A673 (cell line): ENCODE data around the gene SUN3. TPM values are rescaled to one million over a fixed set of nuclear protein-coding genes. Genes with fewer than 3 reads are reported as not detected.

ENCODE experiments used
- BruUV-seq: library from RNA; stranded (reverse); fragments of 400-500 nt; replicated peaks from 2 replicates; lab custom pipeline; 2021; lab: Mats Ljungman, UMichigan
- CTCF ChIA-PET: fragments of 300-600 bp; sonication (Branson Sonifier 250); formaldehyde crosslinking; loops from one replicate; lab custom pipeline; 2022; ENCODE audit warnings: antibody characterized with exemption; lab: Charles Lee
- POLR2A ChIA-PET: fragments of 300-600 bp; sonication (Branson Sonifier 250); formaldehyde crosslinking; loops from one replicate; lab custom pipeline; 2022; ENCODE audit warnings: antibody characterized with exemption; ENCODE audit not compliant: low non-redundant PET; lab: Charles Lee
- DNase-seq: peaks from one replicate; pipeline ENCODE4 v3.0.0-alpha.2; 2015; ENCODE audit warnings: low spot score
- H3K27ac ChIP-seq: fragments of 200-600 bp; sonication (generic); 2 replicates; pipeline ENCODE4 v1.5.1; 2016; ENCODE audit warnings: mixed run types, low read depth, mild to moderate bottlenecking, mixed read lengths, antibody characterized with exemption, low read length; ENCODE audit not compliant: poor library complexity, severe bottlenecking
- H3K27me3 ChIP-seq: fragments of 200-600 bp; sonication (generic); replicated peaks from 2 replicates; pipeline ENCODE4 v1.6.1; 2017; ENCODE audit warnings: mixed run types, low read depth, mild to moderate bottlenecking, mixed read lengths, antibody characterized with exemption, low read length; ENCODE audit not compliant: insufficient read depth, poor library complexity
- H3K36me3 ChIP-seq: fragments of 200-600 bp; sonication (generic); 2 replicates; pipeline ENCODE4 v1.6.1; 2016; ENCODE audit warnings: mixed run types, mild to moderate bottlenecking, mixed read lengths, antibody characterized with exemption, low read length; ENCODE audit not compliant: insufficient read depth, poor library complexity, severe bottlenecking
- H3K4me1 ChIP-seq: fragments of 200-600 bp; sonication (generic); 2 replicates; pipeline ENCODE4 v1.6.1; 2017; ENCODE audit warnings: mixed run types, mild to moderate bottlenecking, mixed read lengths, antibody characterized with exemption, low read length; ENCODE audit not compliant: insufficient read depth, poor library complexity, severe bottlenecking
- H3K4me3 ChIP-seq: fragments of 200-600 bp; sonication (generic); 2 replicates; pipeline ENCODE4 v1.5.1; 2016; ENCODE audit warnings: low read depth, mixed run types, mild to moderate bottlenecking, mixed read lengths, low read length; ENCODE audit not compliant: poor library complexity, severe bottlenecking
- H3K9me3 ChIP-seq: fragments of 200-600 bp; sonication (generic); 2 replicates; pipeline ENCODE4 v1.6.1; 2016; ENCODE audit warnings: mixed run types, low read depth, mild to moderate bottlenecking, mixed read lengths, antibody characterized with exemption, low read length; ENCODE audit not compliant: poor library complexity, severe bottlenecking
- CTCF ChIP-seq: fragments of 300-800, 200-600 bp; sonication (generic); conservative IDR thresholded peaks from 2 replicates; pipeline ENCODE4 v1.5.1; 2017; ENCODE audit warnings: low read depth, mild to moderate bottlenecking, antibody characterized with exemption, low read length, moderate library complexity, mixed read lengths
- EZH2 ChIP-seq: fragments of 200-600 bp; sonication (generic); IDR thresholded peaks from 2 replicates; pipeline ENCODE4 v1.6.1; 2017; ENCODE audit warnings: borderline replicate concordance, low read depth, mild to moderate bottlenecking, mixed read lengths, antibody characterized with exemption, low read length; ENCODE audit not compliant: poor library complexity, severe bottlenecking
- intact Hi-C: fragments of 100-400 bp; cut with micrococcal nuclease; formaldehyde crosslinking; loops from one replicate; pipeline ENCODE4 v1.10.0; 2022; ENCODE audit not compliant: unreplicated experiment
- total RNA-seq: library from RNA; stranded (reverse); gene quantifications from 2 replicates; pipeline ENCODE4 v1.2.3, GENCODE V29; 2021

Gene SUN3
- total RNA-seq, 1 experiment from 2014 or later = not detected

GRCh38 chr7:47968847-47969774, 59.8 kb downstream of the SUN3 start:
- POLR2A ChIA-PET = no interaction called here
- Histone ChIP-seq H3K27ac (no peak overlapping the region), H3K4me1 (peaks cover 8% of the 10 kb centered on the region), H3K9me3 (no peaks in the 10 kb centered on the region), H3K27me3 (no peaks in the 10 kb centered on the region), H3K36me3 (peaks cover 61% of the 10 kb centered on the region), H3K4me3 (no peak overlapping the region)
- intact Hi-C loops = no loop called here
- CTCF ChIA-PET = interaction anchor here (0.6 to 1.2 kb wide), 6 partner anchors 9 to 703 kb away, joined by 3 to 15 read pairs (median 3); no protein-coding TSS in a partner anchor
- TF ChIP-seq CTCF (peak; percentile 89), EZH2 (no peak)
- peak; percentile 75 for DNase-seq
- no TSS peak for BruUV-seq

GRCh38 chr7:47967708-47968107, 61.2 kb downstream of the SUN3 start:
- Histone ChIP-seq H3K9me3 (no peaks in the 10 kb centered on the region), H3K27me3 (no peaks in the 10 kb centered on the region), H3K4me1 (peaks cover 8% of the 10 kb centered on the region), H3K27ac (no peak overlapping the region), H3K4me3 (no peak overlapping the region), H3K36me3 (peaks cover 56% of the 10 kb centered on the region)
- TF ChIP-seq CTCF = no peak
- no peak for TF ChIP-seq EZH2
- ChIA-PET POLR2A (no interaction called here), CTCF (interaction anchor here (0.6 kb wide), 1 partner anchor 187 kb away, joined by 4 read pairs; no protein-coding TSS in a partner anchor)
- intact Hi-C loops = no loop called here
- no peak for DNase-seq
- no TSS peak for BruUV-seq

- no peak for TF ChIP-seq EZH2
- no peak for TF ChIP-seq CTCF
- H3K4me3 ChIP-seq = no peak overlapping the region
- ChIA-PET POLR2A (no interaction called here), CTCF (interaction anchor here (0.6 kb wide), 1 partner anchor 187 kb away, joined by 4 read pairs; no protein-coding TSS in a partner anchor)
- intact Hi-C loops = no loop called here
- no TSS peak for BruUV-seq
- no peaks in the 10 kb centered on the region for H3K27me3 ChIP-seq
- H3K27ac ChIP-seq = no peak overlapping the region
- peaks cover 51% of the 10 kb centered on the region for H3K36me3 ChIP-seq
- H3K9me3 ChIP-seq = no peaks in the 10 kb centered on the region
- peaks cover 8% of the 10 kb centered on the region for H3K4me1 ChIP-seq
- DNase-seq = no peak
Observed at GRCh38 chr7:47967123-47967522, 61.8 kb downstream of the SUN3 start.
